Mesothelial cell of epicardium (in vitro differentiated cells): ENCODE data around the gene SMIM9. TPM values are rescaled to one million over a fixed set of nuclear protein-coding genes. Genes with fewer than 3 reads are reported as not detected.
"Not testable (repeated sequence)": the region's sequence is repeated elsewhere in the genome, so short reads cannot be mapped to it uniquely, and the experiment has no call there.

Source experiments
- DNase-seq, 2 experiments: peaks; one replicate each; pipeline ENCODE4 v3.0.0; 2021; ENCODE audit warnings: low spot score in 2 of 2; ENCODE audit not compliant: unreplicated experiment in 2 of 2
- H3K27ac Mint-ChIP-seq: 2 replicates; pipeline ENCODE4 v1.8.0; 2021; ENCODE audit warnings: mixed read lengths
- H3K27me3 Mint-ChIP-seq: 2 replicates; pipeline ENCODE4 v1.8.0; 2021; ENCODE audit warnings: low read depth, mixed read lengths
- H3K36me3 Mint-ChIP-seq: 2 replicates; pipeline ENCODE4 v1.8.0; 2021; ENCODE audit warnings: mixed read lengths
- H3K4me1 Mint-ChIP-seq: 2 replicates; pipeline ENCODE4 v1.8.0; 2021; ENCODE audit warnings: mixed read lengths
- H3K4me3 Mint-ChIP-seq: 2 replicates; pipeline ENCODE4 v1.8.0; 2021; ENCODE audit warnings: mild to moderate bottlenecking, moderate library complexity, mixed read lengths
- H3K9me3 Mint-ChIP-seq: 2 replicates; pipeline ENCODE4 v1.8.0; 2021; ENCODE audit warnings: mixed read lengths
- total RNA-seq: library from RNA; stranded (reverse); gene quantifications from 3 replicates; pipeline ENCODE4 v1.2.1, GENCODE V29; 2021
- TF ChIP-seq, protein P1 (sequence below): fragments of 200-600 bp; sonication (generic); IDR thresholded peaks from one replicate; pipeline ENCODE4 v1.5.0; 2021; ENCODE audit warnings: antibody characterized with exemption; ENCODE audit not compliant: unreplicated experiment

Gene SMIM9
- total RNA-seq, result not detected in 3 replicates

DNA sequence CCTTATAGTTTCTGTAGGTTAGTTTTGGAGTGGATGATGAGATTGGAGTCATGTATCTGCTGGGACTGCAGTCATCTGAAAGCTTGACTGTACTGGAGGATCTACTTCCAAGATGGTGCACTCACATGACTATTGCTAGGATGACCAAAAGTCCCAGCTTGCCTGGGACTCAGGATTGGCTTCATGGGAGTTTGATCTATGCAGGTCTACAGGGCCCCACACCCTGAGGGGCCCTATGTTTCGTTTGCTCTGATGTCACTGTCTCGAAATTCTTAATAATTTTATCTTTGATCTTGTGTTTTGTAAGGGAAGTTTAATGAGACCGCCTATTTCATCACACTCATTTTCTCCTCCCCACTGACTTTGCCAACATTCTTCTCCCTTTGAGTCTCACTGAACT lies at the start of gene SMIM9:
SMIM9 (minus strand) TSS at position 101 of the 400 bp plus-strand sequence. CDS start 3,806 bp downstream, outside the sequence.
- H3K9me3 Mint-ChIP-seq, result peaks cover 22% of the 10 kb centered on the region
- no peaks in the 10 kb centered on the region for H3K4me1 Mint-ChIP-seq
- H3K36me3 Mint-ChIP-seq, result peaks cover under 1% of the 10 kb centered on the region
- H3K27ac Mint-ChIP-seq, result no peak within 1 kb of the TSS
- H3K4me3 Mint-ChIP-seq, result no peak within 1 kb of the TSS
- H3K27me3 Mint-ChIP-seq, result peaks cover 2% of the 10 kb centered on the region
- no peak for DNase-seq
- TF ChIP-seq, protein P1, sequence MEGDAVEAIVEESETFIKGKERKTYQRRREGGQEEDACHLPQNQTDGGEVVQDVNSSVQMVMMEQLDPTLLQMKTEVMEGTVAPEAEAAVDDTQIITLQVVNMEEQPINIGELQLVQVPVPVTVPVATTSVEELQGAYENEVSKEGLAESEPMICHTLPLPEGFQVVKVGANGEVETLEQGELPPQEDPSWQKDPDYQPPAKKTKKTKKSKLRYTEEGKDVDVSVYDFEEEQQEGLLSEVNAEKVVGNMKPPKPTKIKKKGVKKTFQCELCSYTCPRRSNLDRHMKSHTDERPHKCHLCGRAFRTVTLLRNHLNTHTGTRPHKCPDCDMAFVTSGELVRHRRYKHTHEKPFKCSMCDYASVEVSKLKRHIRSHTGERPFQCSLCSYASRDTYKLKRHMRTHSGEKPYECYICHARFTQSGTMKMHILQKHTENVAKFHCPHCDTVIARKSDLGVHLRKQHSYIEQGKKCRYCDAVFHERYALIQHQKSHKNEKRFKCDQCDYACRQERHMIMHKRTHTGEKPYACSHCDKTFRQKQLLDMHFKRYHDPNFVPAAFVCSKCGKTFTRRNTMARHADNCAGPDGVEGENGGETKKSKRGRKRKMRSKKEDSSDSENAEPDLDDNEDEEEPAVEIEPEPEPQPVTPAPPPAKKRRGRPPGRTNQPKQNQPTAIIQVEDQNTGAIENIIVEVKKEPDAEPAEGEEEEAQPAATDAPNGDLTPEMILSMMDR, result no peak

DNA sequence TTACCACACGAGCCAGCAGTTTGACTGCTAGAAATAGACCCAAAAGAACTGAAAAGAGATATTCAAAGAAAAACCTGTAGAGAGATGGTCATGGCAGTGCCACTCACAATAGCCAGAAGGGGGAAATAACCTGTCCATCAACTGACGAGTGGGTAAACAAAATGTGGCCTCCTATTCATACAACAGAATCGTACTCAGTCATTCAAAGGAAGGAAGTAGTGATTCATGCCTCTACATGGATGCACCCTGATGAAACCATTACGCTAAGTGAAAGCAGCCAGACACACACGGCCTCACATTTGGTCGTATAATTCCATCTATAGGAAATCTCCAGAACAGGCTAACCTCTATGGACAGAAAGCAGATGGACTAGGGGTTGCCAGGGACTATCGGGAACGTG lies 49.6 kb upstream of the SMIM9 start:
- H3K27me3 Mint-ChIP-seq, H3K4me3 Mint-ChIP-seq, H3K27ac Mint-ChIP-seq, H3K4me1 Mint-ChIP-seq, DNase-seq, H3K36me3 Mint-ChIP-seq: not testable (repeated sequence)
- peaks cover 21% of the 10 kb centered on the region for H3K9me3 Mint-ChIP-seq

DNA sequence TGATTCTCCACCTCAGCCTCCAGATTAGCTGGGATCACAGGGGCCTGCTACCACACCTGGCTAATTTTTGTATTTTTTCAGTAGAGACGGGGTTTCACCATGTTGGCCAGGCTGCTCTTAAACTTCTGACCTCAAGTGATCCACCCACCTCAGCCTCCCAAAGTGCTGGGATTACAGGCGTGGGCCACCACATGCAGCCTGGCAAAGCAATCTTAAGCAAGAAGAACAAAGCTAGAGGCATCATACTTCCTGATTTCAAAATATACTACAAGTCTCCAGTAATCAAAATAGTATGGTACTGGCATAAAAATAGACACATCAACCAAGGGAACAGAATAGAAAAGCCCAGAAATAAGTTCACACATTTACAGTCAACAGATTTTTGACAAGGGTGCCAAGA lies 38.9 kb upstream of the SMIM9 start:
- DNase-seq, result no peak
- Mint-ChIP-seq H3K4me3 (no peak overlapping the region), H3K27me3 (no peaks in the 10 kb centered on the region), H3K4me1 (no peaks in the 10 kb centered on the region), H3K27ac (no peak overlapping the region), H3K36me3 (no peaks in the 10 kb centered on the region), H3K9me3 (peaks cover 49% of the 10 kb centered on the region)
- TF ChIP-seq, protein P1, result no peak

DNA sequence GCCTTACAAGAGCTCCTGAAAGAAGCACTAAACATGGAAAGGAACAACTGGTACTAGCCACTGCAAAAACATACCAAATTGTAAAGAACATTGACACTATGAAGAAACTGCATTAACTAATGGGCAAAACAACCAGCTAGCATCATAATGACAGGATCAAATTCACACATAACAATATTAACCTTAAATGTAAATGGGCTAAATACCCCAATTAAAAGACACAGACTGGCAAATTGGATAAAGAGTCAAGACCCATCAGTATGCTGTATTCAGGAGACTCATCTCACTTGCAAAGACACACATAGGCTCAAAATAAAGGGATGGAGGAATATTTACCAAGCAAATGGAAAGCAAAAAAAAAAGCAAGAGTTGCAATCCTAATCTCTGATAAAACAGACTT lies 34.1 kb upstream of the SMIM9 start:
- H3K9me3 Mint-ChIP-seq, result peaks cover 69% of the 10 kb centered on the region
- not testable (repeated sequence) for H3K27ac Mint-ChIP-seq, DNase-seq, H3K4me1 Mint-ChIP-seq, H3K36me3 Mint-ChIP-seq, H3K27me3 Mint-ChIP-seq, H3K4me3 Mint-ChIP-seq

DNA sequence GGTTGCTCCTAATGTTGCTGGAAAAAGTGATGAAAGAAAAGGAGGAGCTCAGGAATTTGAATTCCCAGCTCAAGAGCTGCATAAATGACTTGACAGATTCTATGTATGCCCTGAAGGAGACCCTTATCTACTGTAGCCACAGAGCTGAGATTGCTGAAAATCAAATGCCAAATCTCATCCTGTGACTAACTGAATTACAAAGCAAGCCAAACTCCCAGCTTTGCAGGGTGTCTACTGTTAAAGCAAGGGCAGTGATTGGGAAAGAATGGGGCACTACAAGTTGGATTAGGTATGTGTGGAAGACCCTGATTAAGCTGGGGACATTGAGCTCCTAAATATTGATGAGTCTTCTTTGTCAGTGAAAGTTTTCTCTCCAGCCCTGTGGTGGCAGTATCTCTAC lies 20.8 kb upstream of the SMIM9 start:
- Mint-ChIP-seq H3K27ac (no peak overlapping the region), H3K36me3 (peaks cover 2% of the 10 kb centered on the region), H3K4me3 (no peak overlapping the region), H3K9me3 (peaks cover 54% of the 10 kb centered on the region), H3K27me3 (no peaks in the 10 kb centered on the region), H3K4me1 (no peaks in the 10 kb centered on the region)
- TF ChIP-seq, protein P1, result no peak
- no peak for DNase-seq

DNA sequence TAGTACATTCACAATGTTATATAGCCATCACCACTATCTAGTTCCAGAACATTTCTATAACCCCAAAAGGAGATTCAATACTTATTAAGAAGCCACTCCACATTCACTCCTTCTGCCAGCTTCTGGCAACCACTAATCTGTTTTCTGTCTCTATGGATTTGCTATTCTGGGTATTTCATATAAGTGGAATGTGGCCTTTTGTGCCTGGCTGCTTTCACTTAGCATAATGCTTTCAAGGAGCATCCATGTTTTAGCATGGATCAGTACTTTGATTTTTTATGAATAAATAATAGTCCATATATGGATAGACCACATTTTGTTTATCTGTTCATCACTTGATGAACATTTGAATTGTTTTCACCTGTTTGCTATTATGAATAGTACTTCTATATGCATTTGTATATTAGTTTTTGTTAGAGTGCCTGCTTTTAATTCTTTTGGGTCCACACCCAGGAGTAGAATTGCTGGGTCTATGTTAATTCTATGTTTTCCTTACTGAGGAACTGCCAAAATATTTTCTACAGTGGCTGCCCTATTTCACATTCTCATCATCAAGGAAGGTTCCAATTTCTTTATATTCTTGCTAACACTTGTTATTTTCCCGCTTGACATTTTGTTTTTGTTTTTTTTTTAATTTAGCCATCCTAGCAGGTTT lies 16.6 kb upstream of the SMIM9 start:
- DNase-seq, result no peak
- TF ChIP-seq, protein P1, result no peak
- H3K4me3 Mint-ChIP-seq, result no peak overlapping the region
- H3K4me1 Mint-ChIP-seq, result no peaks in the 10 kb centered on the region
- peaks cover 3% of the 10 kb centered on the region for H3K36me3 Mint-ChIP-seq
- H3K27ac Mint-ChIP-seq, result no peak overlapping the region
- peaks cover 63% of the 10 kb centered on the region for H3K9me3 Mint-ChIP-seq
- H3K27me3 Mint-ChIP-seq, result no peaks in the 10 kb centered on the region

DNA sequence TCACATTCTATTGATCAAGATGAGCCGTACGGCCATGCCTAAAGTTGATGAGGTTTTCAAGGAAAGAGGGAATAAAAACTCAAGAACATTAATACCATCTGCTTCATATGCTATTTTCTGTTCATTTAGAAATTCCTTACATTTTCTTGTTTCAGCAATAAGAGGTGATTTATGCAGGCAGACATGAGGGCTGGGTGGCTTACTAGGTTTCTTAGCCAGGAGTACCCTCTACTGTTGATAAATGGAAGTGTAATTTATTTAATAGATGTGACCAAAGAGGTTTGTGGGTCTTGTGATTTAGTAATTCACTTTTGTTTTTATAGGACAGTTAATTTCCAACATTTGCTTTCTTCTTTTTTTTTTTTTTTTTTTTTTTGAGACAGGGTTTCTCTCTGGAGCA lies 6.4 kb upstream of the SMIM9 start:
- Mint-ChIP-seq H3K9me3 (peaks cover 35% of the 10 kb centered on the region), H3K27ac (no peak overlapping the region), H3K27me3 (no peaks in the 10 kb centered on the region), H3K36me3 (peaks cover 2% of the 10 kb centered on the region), H3K4me1 (no peaks in the 10 kb centered on the region), H3K4me3 (no peak overlapping the region)
- no peak for DNase-seq
- TF ChIP-seq, protein P1, result no peak
